HG02973 (cell line): Measurements from ENCODE around the gene RBM47.
"Not testable (repeated sequence)": the region's sequence is repeated elsewhere in the genome, so short reads cannot be mapped to it uniquely, and the experiment has no call there.

Experiments
- ATAC-seq: cut with Tn5 transposase; IDR thresholded peaks from one replicate; pipeline ENCODE4 v1.9.1; 2021; ENCODE audit warnings: moderate library complexity; ENCODE audit not compliant: unreplicated experiment

The RBM47 gene

DNA sequence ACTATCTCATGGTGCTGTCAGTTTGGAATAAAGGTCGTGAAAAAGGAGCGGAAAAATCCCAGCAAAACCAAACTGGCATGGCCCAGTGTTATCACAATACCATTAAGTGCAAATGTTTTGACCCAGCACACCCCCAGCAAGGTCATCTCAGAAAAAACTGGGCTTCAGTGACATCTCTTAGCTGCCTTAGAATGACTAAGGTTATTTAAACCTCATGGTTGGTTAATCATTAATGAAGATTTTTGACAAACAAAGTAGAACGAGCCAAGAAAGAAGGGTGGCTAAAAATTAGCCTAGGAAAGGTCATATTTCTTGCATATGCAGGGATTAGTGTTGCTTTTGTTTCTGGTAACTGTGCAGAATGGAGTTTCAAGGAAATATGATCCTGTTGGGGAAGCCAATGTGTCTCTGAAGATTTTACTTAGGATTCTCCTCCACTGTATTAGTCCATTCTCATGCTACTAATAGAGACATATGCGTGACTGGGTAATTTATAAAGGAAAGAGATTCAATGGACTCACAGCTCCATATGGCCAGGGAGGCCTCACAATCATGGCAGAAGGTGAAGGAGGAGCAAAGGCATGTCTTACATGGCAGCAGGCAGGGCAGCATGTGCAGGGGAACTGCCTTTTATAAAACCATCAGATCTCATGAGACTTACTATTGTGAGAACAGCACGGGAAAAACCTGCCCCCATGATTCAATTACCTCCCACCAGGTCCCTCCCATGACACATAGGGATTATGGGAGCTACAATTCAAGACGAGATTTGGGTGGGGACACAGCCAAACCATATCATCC lies 211.0 kb downstream of the RBM47 start:
- ATAC-seq: no peak

DNA sequence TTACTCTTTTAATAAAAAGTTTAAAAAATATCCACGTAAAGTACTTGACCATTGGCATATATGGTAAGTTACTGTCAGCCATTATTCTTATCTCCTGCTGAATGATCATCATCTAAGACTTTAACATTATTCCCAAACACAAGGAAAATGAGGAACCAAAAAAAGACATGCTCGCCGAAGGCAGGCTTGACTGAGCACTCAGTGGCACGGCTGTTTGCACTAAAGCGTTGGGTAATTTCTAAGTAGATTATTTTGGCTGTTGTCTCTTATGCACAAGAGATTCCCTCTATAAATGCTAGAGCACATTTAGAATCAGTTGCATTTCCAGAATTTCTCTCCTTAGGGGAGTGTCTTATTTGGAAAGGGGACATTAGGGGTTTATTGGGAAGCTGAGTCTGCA lies 211.7 kb downstream of the RBM47 start:
- ATAC-seq: no peak

DNA sequence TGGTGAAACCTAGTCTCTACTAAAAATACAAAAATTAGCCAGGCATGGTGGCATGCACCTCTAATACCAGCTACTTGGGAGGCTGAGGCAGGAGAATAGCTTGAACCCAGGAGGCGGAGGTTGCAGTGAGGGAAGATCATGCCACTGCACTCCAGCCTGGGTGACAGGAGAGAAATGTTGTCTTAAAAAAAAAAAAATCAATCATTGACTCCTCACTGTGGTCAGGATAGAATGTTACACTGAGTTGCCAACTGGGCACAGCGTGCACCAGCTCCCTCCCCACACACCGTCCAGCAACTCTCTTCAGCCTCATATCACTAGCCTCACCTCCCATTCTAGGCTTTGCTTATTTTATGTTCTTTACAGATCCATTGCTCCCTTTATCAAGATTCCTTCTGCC lies 215.0 kb downstream of the RBM47 start:
- no peak for ATAC-seq

DNA sequence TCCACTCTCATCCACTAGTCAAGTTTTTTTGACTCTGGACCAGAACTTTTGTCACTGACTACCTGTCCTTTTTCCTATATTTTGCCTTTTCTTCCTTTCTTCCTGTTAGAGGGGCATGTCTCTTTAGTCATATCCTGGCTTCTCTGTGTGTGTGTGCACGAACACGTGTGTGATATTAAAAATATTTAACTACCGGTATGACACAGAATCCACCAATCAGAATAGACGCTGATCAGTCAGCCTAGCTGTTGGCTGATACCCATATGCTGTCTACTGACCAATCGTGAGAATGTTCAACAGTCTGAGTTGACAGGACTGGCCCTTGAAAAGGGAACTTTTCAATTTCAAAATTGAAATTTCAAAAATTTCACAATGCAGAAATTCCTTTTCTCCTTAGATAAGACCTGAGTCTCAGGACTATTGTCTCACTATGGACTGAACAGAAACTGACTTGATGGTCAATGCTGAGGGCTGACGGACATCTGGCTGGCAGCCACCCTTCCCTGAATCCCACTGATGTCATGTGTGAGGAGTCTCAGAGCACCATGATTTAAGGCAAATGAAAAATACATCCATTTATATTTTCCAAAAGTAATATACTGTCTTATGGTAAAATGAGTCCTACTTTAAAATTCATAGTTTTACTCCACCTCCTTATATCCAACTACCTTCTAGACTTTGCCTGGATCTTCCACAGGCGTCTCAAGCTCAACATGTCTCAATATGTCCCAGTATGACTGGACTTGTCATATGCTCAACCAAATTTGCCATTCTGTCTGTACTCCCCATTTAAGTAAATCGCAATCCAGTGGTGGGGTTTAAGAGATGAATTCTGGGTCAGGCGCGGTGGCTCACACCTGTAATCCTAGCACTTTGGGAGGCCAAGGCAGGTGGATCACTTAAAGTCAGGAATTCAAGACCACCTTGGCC lies 216.5 kb downstream of the RBM47 start:
- no peak for ATAC-seq

DNA sequence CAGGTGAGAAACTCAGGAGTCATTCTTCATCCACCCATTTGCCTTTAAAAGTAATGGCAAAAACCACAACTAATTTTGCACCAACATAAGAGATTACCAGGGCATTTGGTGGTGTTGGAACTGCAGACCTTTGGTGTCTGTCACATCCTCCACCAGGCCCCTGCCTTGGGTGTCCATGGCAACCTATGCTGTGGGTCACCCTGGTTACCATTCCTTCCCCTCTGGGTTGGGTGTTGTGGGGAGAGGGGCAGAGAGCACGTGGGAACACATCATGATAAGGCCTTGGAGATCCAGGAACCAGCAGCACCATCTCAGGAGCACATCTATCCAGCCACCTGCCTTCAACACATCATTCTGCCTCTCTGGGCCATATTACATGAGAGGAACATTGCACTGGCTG lies 217.3 kb downstream of the RBM47 start:
- no peak for ATAC-seq

DNA sequence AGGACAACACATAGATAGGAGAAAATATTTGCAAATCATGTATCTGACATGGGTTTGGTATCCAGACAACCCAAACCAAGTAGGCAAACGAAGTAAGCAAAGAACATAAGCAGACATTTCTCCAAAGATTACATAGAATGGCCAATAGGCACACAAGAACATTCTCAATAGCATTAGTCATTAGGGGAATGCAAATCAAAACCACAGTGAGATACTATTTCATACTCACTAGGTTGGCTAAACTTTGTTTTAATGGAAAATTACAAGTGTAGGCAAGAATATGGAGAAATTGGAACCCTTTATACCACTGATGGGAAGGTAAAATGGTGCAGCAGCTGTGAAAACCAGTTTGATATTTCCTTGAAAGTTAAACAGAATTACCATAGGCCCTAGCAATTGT lies 219.8 kb downstream of the RBM47 start:
- ATAC-seq: no peak

DNA sequence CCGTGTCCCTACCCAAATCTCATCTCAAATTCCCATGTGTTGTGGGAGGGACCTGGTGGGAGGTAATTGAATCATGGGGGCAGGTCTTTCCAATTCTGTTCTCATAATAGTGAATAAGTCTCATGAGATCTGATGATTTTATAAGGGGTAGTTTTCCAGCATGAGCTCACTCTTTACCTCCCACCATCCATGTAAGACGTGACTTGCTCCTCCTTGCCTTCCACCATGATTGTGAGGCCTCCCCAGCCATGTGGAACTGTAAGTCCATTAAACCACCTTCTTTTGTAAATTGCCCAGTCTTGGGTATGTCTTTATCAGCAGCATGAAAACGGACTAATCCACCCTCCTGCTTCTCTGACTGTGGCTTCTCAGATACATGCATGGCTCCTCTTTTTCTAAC lies 222.2 kb downstream of the RBM47 start:
- ATAC-seq: not testable (repeated sequence)

DNA sequence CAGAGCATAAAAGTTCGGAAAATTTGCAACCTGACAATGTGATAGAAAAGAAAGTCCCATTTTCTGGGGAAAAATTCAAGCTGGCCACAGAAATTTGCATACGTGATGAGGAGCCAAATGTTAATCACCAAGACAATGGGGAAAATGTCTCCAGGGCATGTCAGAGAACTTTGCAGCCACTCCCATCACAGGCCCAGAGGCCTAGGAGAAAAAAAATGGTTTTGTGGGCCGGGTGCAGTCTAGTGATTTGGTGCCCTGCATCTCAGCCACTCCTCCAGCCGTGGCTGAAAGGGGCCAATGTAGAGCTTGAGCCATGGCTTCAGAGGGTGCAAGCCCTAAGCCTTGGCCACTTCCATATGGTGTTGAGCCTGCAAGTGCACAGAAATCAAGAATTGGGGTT lies 223.3 kb downstream of the RBM47 start:
- ATAC-seq: no peak

DNA sequence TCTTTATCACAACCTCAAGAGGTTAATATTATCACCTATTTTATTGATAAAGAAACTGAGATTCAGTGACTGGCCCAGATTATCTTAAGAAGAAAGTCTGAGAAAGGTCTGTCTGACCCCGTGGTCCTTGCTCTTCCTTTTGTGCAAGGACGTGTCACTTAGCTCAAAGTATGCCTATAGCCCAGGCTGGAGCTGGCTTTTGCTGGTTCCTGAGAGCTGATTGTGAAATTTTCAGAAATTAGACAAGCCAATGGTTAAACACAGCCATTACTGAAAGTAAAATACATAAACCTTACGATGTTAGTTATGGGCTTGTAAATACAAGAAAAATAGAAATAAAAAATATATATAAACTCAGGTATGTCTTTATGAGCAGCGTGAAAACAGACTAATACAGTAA lies 224.5 kb downstream of the RBM47 start:
- no peak for ATAC-seq

DNA sequence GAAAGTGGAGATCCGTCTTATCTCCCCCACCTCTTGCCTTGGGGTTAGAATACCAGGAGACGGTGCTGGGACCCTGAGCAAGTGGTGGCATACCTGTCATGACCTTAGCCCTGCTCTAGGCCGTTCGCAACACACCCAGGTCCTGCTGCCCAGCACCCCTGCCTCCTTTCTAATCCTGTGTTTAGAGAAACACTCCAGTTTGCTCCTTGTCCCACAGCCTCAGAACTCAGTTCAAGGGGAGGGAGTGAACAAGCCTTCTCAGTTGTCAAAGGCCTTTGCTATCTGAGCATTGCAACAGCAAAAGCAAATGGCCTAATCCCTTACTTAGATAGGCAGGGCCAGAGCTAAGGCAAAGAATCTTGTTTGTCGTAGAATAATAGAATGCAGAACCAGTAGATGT lies 226.6 kb downstream of the RBM47 start:
- no peak for ATAC-seq

DNA sequence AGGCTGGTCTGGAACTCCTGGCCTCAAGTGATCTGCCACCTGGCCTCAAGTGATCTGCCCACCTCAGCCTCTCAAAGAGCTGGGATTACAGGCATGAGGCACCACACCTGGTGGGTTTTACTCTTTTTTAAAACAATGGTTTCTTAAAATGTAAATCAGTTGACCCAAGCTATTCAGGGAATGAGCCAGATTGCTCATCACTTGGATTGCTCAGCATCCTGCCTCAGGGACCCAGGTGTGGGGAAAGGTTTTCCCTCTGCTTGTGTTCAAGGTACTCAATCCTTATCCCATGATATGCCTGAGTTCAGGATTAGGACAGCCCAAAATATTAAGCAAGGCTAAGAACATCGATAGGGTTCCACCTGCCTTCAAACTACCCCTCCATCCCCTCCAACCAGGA lies 227.1 kb downstream of the RBM47 start:
- no peak for ATAC-seq

DNA sequence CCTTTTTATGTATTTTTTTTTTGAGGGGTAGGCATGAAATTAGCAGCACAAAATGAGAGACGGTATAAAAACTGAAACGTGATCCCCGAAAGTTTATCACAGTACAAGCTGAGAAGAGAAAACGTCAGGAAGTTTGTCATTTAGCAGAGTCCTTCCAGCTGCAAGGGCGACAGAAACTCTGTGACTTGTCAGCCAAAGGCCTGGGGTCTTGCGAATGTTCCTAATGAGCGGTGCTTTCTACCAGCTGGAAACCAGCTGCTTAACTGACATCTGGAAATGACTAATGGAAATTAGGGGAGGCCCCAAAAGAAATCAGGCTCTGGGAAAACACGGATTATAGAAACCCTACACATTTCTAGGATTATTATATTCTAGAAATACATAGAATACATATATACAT lies 228.0 kb downstream of the RBM47 start:
- ATAC-seq: no peak

DNA sequence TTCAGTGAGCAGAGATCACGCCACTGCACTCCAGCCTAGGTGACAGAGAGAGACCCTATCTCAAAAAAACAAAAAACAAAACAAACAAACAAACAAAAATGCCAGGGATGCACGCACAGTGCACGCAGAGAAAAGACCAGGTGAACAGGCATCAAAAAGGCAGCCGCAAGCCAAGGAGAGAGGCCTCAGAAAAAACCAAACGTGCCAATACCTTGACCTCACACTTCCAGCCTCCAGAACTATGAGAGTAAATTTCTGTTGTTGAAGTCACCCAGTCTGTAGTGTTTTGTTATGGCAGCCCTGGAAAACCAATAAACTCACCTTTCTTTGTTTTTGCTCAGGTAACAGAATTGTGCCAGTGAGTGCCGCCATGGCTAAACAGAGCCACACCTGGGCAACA lies 228.6 kb downstream of the RBM47 start:
- no peak for ATAC-seq

DNA sequence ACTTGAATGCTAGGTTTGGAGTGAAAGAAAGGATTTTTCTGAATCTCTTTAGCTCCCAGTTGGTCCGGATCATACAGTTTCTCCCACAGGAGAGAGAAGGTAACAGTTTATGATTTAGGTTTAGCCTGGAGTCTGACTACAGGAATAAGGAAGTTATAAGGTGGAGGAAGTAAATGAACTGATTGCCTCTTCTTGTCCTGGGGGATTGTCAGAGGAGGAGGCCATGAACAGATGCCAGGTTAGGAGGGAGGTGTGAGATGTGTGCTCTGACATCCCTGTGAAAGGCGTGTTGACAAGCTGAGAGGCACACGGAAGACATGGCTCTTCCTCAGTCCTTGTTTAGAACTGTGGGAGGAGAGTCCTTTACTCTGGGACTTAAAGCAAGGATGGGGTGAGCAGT lies 230.1 kb downstream of the RBM47 start:
- no peak for ATAC-seq

DNA sequence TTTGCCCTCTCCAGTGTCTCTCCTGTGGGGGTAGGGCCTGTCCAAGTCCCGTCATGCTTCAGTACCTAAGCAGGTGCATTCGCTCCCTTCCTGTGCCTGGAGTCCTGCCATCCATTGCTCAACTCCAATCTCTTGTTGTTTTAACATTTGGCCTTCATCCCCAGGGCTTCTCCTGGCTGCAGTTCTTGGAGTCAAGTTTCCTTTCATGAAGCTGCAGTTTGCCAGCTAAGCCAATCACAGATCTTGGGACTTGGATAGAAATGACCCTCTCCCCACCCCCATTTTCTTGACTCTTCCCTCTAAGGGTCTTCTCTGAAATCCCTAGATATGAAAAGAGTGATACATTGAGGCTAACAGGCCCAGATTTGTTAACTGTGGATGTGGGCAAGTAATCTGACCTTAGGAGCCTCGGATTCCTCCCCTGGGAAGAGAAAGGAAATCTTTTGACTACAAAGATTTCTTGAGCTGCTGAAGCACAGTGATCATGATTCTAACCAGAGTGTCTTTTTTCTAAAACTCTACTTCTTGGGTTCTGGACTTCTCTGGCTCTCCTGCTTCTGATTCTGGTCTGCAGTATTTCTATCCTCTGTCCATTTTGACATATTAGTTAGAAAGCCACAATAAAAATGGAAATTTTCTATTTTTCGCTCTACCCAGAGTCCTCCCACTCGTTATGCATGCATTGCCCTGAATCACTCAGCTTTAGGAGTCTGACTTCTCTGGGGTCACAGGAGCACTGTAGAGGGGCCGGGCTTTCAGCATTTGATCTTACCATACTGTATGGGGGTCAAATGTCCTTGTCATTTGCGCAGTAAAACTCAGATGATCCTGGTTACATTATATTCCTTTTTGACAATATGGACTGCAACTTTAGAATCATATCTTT lies 233.5 kb downstream of the RBM47 start:
- ATAC-seq: no peak

DNA sequence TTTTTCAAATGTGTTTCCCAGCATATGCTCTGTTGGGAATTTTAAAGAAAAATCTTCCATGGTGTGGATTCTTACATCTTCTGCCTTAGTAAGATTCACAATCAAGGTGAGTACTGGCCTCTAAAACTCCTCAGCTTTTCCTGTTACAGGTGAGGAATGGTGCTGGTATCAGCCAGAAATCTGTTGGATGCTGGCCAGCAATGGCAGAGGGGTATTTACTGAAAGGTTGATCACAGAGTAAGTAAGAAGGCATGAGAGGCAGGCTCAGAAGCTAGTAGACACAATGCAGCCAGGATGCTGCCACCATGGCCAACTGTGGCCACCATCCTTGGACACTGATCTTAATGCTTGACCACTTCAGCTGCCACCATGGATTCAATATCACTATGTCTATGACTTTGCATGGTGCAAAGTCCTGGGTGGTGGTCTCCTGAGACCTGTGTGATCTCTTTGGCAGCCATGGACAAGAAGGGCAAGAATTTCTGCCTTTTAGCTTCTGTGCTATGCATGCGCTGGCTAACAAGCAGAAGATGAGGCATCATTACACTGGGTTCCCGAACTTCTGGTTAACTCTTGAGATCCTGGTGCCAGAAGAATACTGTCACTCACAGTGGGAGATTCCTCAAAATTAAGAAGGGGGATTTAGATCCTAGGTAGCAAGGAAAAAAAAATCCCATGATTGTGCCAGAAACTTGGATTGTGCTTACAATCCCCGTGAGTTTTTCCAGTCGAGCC lies 234.3 kb downstream of the RBM47 start:
- no peak for ATAC-seq

DNA sequence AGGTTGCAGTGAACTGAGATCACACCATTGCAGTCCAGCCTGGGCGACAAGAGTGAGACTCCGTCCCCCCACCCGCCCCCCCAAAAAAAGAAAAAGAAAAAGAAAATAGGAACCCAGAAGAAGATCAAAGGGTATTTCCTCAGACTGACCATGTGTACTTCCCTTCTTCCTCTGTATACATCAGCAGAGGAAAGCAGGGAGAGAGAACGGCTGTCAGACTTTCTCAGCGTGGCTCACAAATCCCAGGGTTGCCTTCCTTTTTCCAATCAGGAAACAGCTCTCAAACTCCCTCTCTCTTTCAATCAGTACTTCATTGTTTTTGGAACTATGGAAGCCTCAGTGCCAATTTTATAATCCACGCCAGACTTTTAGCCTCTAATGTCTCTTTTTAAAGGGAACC lies 235.4 kb downstream of the RBM47 start:
- ATAC-seq: no peak

DNA sequence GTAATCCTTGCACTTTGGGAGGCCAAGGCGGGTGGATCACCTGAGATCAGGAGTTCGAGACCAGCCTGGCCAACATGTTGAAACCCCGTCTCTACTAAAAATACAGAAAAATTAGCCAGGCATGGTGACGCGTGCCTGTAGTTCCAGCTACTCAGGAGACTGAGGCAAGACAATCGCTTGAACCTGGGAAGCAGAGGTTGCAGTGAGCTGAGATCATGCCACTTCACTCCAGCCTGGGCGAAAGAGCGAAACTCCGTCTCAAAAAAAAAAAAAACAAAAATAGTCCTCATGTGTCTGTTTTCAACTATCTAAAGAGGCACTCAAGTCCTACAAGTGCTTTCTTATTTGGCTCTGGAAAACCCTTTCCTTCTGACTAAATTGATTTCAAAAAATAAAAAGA lies 237.4 kb downstream of the RBM47 start:
- ATAC-seq: not testable (repeated sequence)

DNA sequence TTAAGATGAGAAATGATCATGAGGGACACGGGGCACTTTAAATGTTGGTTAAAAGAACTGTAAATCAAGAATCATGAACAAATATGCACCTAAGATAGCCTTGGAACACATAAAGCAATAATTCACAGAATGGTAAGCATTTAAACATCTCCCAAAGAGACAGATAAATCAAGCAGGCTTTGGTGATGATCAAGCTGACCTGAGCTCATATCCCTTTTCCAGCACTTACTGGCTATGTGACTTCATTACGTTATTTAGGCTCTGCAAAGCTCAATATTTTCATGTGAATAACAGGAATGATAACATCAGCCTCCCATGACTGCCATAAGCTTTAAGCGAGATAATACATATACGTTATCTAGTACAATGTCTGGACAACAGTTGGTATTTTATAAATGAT lies 239.7 kb downstream of the RBM47 start:
- ATAC-seq: no peak

DNA sequence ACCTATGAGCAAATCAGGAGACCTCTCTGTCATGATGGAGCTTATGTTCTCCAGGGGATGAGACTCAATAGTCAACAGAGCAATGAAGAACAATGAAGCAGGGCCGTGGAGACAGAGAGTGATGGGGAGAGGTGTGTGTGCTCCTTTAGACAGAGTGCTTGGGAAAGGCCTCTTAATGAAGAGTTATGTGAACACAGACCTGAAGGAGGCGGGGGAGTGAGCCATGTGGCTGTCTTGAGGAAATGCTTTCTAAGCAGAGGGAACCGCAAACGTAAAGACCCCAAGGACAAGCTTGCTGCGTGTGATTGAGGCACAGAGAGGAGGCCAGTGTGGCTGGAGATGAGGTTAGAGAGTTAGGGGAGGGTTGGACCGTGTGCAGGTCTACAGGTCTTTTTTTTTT lies 241.4 kb downstream of the RBM47 start:
- ATAC-seq: no peak

DNA sequence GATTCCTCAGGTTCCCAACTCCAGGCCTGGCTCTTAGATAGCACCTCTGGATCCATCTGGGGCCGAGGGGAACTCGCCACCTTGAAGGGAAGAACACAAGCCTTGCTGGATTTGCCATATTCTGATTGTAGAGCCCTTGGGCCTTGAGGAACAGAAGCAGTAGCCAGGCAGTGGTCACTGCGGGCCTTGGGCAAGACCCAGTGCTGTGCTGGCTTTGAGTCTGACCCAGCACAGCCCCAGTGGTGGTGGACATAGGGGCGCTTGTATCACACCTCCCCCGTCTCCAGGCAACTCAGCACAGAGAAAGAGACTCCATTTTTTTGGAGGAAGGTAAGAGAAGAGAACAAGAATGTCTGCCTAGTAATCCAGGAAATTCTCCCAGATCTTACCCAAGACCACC lies 249.0 kb downstream of the RBM47 start:
- no peak for ATAC-seq
